Stomach (tissue), 9 donors: ENCODE measurements around the gene MCCC2. TPM values are rescaled to one million over a fixed set of nuclear protein-coding genes. Genes with fewer than 3 reads are reported as not detected.

Experiments used
- DNase-seq, 2 donors: peaks; one replicate each; pipeline versions ENCODE4 v3.0.0 to v3.0.0-alpha.2; 2013 to 2019
- H3K27ac ChIP-seq, 5 donors: fragments of 200-600 bp in 4 of 5; sonication (generic) in 4 of 5; one replicate each; pipeline ENCODE4 v1.5.1; 2013 to 2019; ENCODE audit warnings: mild to moderate bottlenecking in 1 of 5, moderate library complexity in 1 of 5
- H3K27me3 ChIP-seq, 3 donors: fragments of 200-600 bp; sonication (generic); one replicate each; pipeline ENCODE4 v1.5.1; 2017 to 2019; ENCODE audit warnings: mixed run types in 1 of 3
- H3K36me3 ChIP-seq, 4 donors: fragments of 200-600 bp; sonication (generic); 1 replicate in 3 of 4; 2 replicates in 1 of 4; pipeline ENCODE4 v1.5.1; 2016 to 2019
- H3K4me1 ChIP-seq, 4 donors: fragments of 200-600 bp; sonication (generic); one replicate each; pipeline ENCODE4 v1.5.1; 2016 to 2019
- H3K4me3 ChIP-seq, 4 donors: fragments of 200-600 bp; sonication (generic) in 3 of 4; one replicate each; pipeline ENCODE4 v1.5.1; 2016 to 2019; ENCODE audit warnings: mild to moderate bottlenecking in 1 of 4
- H3K9me3 ChIP-seq, 4 donors: fragments of 200-600 bp; sonication (generic); one replicate each; pipeline ENCODE4 v1.5.1; 2016 to 2019
- EP300 ChIP-seq: sonication (generic); formaldehyde crosslinking; IDR thresholded peaks from one replicate; pipeline ENCODE4 v1.6.1; 2017; ENCODE audit warnings: antibody characterized with exemption
- POLR2A ChIP-seq, 4 donors: fragments of 450-650 bp; IDR thresholded peaks; one replicate each; pipeline ENCODE4 v1.6.1; 2016; ENCODE audit warnings: antibody characterized with exemption in 4 of 4, control low read depth in 2 of 4, mild to moderate bottlenecking in 1 of 4, moderate library complexity in 1 of 4
- POLR2AphosphoS5 ChIP-seq, 3 donors: sonication (generic); formaldehyde crosslinking; IDR thresholded peaks; one replicate each; pipeline ENCODE4 v1.6.1; 2016; ENCODE audit warnings: antibody characterized with exemption in 3 of 3
- WGBS, 5 donors: extraction: QIAGEN DNeasy Blood & Tissue Kit in 3 of 5; methylation state at CpG; one replicate each; pipeline versions ENCODE4 v1.1.5 to v1.1.7; 2013 to 2018; 5-methylcytosine and 5-hydroxymethylcytosine counted together
- intact Hi-C: fragments of 100-400 bp; cut with DNase I; formaldehyde crosslinking; loops from one replicate; pipeline ENCODE4 v1.15.1; 2023; ENCODE audit warnings: low total_unique reads
- polyA plus RNA-seq, 3 donors: library from polyadenylated mRNA; stranded (reverse); fragments of 200-250 nt; gene quantifications; one replicate each; pipeline ENCODE4 v1.2.3, GENCODE V29; 2013
- total RNA-seq, 5 donors: library from RNA; depleted of rRNA; stranded (reverse); fragments of >200 nt; gene quantifications; one replicate each; pipeline versions ENCODE4 v1.1.0 to v1.2.3, GENCODE V29; 2014 to 2016
- TF ChIP-seq, protein P1 (sequence below), 7 experiments: fragments of 450-650 bp in 4 of 7; fragments of 200-600 bp in 3 of 7; sonication (generic) in 3 of 7; IDR thresholded peaks; one replicate each; pipeline ENCODE4 v1.5.1; 2016 to 2019; ENCODE audit warnings: antibody characterized with exemption in 7 of 7, control low read depth in 2 of 7, mild to moderate bottlenecking in 1 of 7
- donor health status: healthy with polysubstance abuse.
- donor health status: Bipolar disorder and iron deficiency.
- donor health status: healthy.

Gene MCCC2
- total and polyA plus RNA-seq, 8 donors, result 14.6 to 73.6 (median 30.5) TPM

DNA sequence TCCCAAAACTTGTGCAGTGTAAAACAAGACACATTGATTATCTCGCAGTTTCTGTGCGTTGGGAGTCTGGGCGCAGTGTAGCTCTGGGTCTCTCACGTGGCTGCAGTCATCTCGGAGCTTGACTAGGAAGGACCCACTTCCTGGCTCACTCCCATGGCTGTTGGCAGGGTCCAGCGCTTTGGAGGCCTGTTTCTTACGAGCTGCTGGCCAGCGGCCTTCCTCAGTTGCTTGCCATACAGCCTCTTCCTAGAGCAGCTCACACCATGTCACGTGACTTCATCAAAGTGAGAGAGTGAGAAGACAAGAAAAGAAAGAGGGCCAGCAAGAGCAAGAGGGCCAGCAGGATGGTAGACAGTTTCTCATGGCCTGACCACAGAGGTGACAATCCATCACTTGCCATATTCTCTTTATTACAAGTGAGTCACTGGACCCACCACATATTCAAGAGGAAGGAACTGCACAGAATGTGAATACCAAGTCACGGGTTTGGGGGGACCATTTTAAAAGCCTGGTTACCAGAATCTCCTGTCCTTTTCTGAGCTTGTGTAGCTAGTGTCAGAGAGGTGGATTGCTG, 36.2 kb downstream of the MCCC2 start:
- H3K9me3 ChIP-seq, result no peaks in the 10 kb centered on the region
- TF ChIP-seq POLR2A (IDR thresholded peaks at IDR 0.05) (no peak), POLR2AphosphoS5 (IDR thresholded peaks at IDR 0.05) (no peak), EP300 (no peak)
- TF ChIP-seq, protein P1, sequence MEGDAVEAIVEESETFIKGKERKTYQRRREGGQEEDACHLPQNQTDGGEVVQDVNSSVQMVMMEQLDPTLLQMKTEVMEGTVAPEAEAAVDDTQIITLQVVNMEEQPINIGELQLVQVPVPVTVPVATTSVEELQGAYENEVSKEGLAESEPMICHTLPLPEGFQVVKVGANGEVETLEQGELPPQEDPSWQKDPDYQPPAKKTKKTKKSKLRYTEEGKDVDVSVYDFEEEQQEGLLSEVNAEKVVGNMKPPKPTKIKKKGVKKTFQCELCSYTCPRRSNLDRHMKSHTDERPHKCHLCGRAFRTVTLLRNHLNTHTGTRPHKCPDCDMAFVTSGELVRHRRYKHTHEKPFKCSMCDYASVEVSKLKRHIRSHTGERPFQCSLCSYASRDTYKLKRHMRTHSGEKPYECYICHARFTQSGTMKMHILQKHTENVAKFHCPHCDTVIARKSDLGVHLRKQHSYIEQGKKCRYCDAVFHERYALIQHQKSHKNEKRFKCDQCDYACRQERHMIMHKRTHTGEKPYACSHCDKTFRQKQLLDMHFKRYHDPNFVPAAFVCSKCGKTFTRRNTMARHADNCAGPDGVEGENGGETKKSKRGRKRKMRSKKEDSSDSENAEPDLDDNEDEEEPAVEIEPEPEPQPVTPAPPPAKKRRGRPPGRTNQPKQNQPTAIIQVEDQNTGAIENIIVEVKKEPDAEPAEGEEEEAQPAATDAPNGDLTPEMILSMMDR (IDR thresholded peaks at IDR 0.05), result no peak
- H3K27me3 ChIP-seq, result no peaks in the 10 kb centered on the region
- WGBS, 5 donors, result 95 to 98% (median 96%) methylated on average over 7 to 10 of the region's 10 CpGs
- peaks cover 5 to 59% (median 55%) of the 10 kb centered on the region in 4 donors for H3K36me3 ChIP-seq
- DNase-seq, result no peak
- intact Hi-C loops, result no loop called here
- no peaks in the 10 kb centered on the region for H3K4me1 ChIP-seq
- H3K27ac ChIP-seq, result no peak overlapping the region
- H3K4me3 ChIP-seq, result no peak overlapping the region

DNA sequence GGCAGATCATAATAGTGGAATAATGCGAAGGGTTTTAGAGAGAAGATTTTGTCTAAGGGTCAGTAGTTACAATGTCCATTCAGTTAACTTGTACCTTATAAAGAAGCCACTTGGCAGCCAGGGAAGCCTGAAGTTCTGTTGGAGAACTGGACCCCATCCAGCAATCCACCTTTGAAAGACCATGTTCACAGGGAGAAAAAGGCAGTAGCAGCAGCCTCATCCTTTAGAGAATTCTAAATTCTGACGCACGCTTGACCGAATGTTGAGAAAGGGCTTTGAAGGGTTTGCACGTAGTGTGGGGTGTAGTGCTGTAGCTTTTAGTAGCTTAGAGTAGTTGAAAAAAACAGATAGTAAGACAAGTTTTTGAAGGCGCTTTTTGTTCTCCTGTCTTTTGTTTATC, 42.8 kb downstream of the MCCC2 start:
- 82 to 98% (median 91%) methylated on average over 6 of the region's 6 CpGs for WGBS, 5 donors
- TF ChIP-seq EP300 (no peak), POLR2AphosphoS5 (IDR thresholded peaks at IDR 0.05) (no peak), POLR2A (IDR thresholded peaks at IDR 0.05) (no peak)
- TF ChIP-seq, protein P1 (IDR thresholded peaks at IDR 0.05), result no peak
- intact Hi-C loops, result no loop called here
- no peak overlapping the region for H3K27ac ChIP-seq
- no peaks in the 10 kb centered on the region for H3K9me3 ChIP-seq
- H3K27me3 ChIP-seq, result no peaks in the 10 kb centered on the region
- peaks cover 7 to 49% (median 43%) of the 10 kb centered on the region in 4 donors for H3K36me3 ChIP-seq
- no peak overlapping the region for H3K4me3 ChIP-seq
- DNase-seq, result no peak
- peaks cover 0 to 9% (median 2%) of the 10 kb centered on the region in 4 donors for H3K4me1 ChIP-seq

DNA sequence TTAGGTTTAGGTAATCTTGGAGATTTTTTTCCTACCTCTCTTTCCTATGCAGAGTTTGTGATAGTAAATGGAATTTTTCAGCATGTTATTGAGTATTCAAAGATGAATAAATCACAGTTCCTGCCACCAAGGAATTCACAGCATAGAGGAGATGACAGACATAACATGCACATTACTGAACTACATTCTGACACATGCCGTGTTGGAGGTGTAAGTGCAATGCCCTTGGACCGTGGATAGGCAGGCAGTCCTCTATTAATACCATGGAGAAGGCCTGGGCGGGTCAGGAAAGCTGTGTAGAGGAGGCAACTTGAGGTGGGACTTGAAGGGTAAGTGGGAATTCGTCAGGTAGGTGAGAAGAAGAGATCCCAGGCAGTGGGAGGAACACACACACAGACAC, 43.9 kb downstream of the MCCC2 start:
- WGBS, 5 donors, result 79 to 97% (median 93%) methylated on average over 4 of the region's 4 CpGs
- no peak overlapping the region for H3K27ac ChIP-seq
- DNase-seq, result no peak

DNA sequence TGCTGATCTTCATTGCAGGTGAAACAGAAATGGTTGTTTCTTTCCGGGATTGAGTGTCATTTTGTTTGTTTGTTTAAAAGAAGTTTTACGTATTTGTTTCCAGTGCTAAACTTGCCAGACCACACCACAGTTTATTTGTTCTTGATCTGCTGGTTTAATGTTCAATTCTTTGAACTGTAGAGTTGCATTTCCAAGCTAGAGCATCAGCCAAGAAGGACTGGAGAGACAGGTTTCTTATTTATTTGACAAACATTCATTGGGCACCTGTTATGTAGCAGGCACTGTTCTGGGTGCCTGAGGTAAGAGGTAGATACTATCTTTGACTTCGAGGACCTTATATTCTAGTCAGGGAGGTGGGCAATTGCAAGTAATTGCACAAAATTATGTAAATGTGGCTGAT, 45.0 kb downstream of the MCCC2 start:
- Histone ChIP-seq H3K9me3 (no peaks in the 10 kb centered on the region), H3K27me3 (no peaks in the 10 kb centered on the region), H3K4me1 (peaks cover 0 to 9% (median 2%) of the 10 kb centered on the region in 4 donors), H3K4me3 (no peak overlapping the region), H3K36me3 (peaks cover 7 to 58% (median 56%) of the 10 kb centered on the region in 4 donors), H3K27ac (no peak overlapping the region)
- DNase-seq, result no peak
- intact Hi-C loops, result no loop called here
- WGBS, 5 donors, result 29 to 60% (median 50%) methylated on average over 3 of the region's 3 CpGs
- TF ChIP-seq POLR2A (IDR thresholded peaks at IDR 0.05) (no peak), EP300 (no peak), POLR2AphosphoS5 (IDR thresholded peaks at IDR 0.05) (no peak)
- TF ChIP-seq, protein P1 (IDR thresholded peaks at IDR 0.05), result no peak

More for the DNA sequence above, 43.9 kb downstream of the MCCC2 start:
- no peak overlapping the region for H3K4me3 ChIP-seq
- H3K27me3 ChIP-seq, result no peaks in the 10 kb centered on the region
- peaks cover 0 to 9% (median 2%) of the 10 kb centered on the region in 4 donors for H3K4me1 ChIP-seq
- H3K9me3 ChIP-seq, result no peaks in the 10 kb centered on the region
- H3K36me3 ChIP-seq, result peaks cover 7 to 60% (median 54%) of the 10 kb centered on the region in 4 donors
- intact Hi-C loops, result no loop called here
- no peak for TF ChIP-seq POLR2A (IDR thresholded peaks at IDR 0.05)
- TF ChIP-seq EP300, result no peak
- TF ChIP-seq, protein P1 (IDR thresholded peaks at IDR 0.05), result no peak
- no peak for TF ChIP-seq POLR2AphosphoS5 (IDR thresholded peaks at IDR 0.05)
